ENCODE data around the gene CLEC4G.
"Not testable (repeated sequence)": the region's sequence is repeated elsewhere in the genome, so short reads cannot be mapped to it uniquely, and the experiment has no call there.

The CLEC4G gene

DNA sequence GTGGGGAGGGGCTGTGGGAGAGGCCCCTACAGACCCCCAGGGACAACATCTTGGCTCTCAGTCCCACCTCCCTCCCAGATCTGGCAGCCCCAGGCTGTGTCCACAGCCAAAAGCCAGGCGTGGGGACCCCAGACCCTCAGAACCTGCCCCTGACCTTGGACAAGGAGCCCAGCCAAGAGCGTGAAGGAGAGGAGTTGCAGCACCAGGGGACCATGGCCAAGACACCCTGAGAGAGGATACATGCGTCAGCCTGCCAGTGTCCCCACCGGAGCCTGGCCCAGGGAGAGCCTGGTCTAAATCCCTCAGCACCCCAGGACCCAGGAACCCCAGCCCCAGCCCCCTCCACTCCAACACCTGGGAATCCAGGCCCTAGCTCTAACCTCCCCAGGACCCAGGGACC lies 14.4 kb upstream of the CLEC4G start:
- DNase-seq = not testable (repeated sequence)

DNA sequence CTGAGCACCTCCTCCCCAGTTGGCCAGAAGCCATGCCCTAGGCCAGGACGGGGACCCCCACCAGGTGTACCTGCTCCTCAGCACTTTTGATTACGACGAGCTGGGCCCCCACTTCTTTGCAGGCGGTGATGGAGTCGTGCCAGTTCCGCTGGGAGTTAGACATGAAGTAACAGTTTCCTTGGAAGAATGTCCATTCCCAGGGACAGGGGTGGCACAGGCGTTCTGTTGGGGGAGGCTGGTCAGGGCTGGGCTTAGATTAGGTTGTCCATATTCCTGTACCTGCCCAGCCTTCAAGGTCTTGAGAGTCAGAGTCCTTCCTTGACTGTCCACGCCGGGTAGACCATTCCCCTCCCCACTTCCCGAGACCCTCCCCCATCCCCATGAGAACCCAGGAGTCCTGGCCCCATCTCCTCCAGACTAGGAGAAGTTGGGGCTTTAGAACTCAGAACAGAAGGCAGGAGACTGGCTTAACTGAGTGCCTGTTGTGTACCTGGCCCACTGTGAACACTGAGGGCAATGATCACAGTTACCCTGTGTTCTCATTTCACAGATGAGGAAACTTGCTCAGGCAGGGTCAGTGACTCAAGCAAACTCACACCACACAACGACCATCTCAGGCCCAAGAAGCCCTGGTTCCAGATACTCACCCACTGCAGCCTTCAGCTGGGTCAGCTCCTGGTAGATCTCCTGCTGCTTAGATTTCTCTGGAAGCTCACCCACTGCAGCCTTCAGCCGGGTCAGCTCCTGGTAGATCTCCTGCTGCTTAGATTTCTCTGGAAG lies 13.2 kb upstream of the CLEC4G start:
- DNase-seq = no peak

DNA sequence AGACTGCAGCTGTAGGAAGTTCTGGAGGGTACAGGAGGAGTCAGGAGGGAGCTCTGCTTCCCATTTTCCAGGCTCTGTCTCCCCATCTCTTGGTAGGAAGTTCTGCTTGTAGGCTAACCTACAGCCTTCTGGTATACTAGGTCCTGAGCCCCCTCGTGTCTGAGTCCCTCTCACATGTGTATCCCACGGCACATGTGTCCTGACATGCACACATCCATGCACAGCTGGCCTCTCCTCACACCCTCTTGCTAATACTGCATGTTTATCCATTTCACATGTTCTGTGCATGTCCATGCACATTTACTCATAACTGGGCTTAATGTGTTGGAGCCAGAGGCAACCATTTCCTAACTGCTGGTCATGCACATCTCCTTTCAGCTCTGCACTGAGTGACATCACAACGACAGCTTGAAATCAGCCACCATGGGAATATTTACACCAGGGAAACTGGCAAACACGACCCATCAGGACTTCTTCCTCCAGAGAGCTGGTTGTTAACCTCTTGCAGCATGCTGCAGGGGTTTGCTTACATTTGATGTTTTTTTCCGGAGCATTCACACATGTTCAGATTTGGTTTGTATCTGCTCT lies 12.4 kb upstream of the CLEC4G start:
- DNase-seq = no peak

DNA sequence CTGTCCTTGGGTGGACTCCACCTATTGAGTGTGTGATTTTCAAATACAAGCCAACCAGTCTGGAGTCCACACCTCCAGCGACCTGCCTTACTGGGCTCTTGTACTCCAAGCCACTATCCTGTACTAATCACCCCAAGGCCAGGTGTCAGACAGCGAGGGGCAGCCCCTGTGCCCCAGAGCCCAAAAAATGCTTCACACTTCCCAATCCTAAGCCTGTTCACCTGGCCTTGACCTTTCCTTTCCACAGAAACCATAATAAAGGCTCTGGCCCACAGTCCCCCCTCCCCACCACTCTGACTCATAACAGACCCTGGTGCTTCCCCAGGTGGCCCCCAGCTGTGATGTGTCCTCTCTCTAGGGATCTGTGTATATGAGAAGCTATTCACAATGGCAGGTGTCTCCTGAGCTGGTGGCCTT lies 11.5 kb upstream of the CLEC4G start:
- no peak for DNase-seq

DNA sequence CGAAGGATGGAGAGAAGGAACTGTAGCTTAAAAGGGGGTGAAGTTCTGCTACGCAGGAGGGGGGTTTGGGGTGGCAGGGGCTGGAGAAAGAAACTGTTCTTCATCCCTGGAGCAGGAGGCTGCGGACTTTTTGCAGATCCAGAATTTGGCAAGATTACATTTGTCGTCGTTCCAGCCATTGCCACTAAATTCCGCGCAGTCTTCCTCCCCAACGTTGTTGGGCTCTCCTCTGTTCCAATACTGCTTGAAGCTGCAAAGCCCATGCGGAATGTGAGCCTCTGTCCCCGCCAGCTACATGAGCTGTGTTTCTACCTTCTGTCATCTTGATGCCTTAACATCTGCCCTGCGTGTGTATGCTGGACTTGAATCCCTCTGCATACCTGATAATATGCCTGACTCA lies 11.1 kb upstream of the CLEC4G start:
- DNase-seq = no peak

DNA sequence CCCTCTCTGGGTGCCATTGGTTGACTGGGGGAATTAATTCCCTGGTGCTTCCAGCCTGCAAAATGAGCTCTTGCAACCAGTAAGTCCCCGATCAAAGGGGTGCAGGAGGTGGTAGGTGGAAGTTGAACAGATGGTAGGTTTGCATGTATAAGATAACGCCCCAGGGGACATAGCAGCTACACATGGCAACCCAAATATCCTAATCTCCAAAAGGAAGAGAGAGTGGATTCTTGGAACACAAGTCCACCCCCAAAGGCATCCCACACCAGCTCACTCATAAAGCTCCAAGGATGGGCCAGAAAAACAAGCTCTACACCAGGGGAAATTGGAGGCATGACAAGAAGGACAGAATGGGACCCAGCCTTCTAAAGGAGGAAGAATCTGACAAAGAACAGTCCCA lies 10.7 kb upstream of the CLEC4G start:
- DNase-seq = no peak

DNA sequence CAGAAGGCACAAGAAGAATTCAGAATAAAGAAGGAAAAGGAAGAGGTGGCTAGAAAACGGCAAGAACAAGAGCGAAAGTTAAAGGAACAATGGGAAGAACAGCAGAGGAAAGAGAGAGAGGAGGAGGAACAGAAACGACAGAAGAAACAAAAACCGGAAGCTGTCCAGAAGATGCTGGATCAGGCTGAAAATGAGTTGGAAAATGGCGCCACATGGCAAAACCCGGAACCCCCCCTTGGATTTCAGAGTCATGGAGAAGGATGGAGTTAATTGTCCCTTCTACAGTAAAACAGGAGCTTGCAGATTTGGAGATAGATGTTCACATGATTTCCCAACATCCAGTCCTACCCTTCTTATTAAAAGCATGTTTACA lies 8.8 kb upstream of the CLEC4G start:
- DNase-seq = no peak

DNA sequence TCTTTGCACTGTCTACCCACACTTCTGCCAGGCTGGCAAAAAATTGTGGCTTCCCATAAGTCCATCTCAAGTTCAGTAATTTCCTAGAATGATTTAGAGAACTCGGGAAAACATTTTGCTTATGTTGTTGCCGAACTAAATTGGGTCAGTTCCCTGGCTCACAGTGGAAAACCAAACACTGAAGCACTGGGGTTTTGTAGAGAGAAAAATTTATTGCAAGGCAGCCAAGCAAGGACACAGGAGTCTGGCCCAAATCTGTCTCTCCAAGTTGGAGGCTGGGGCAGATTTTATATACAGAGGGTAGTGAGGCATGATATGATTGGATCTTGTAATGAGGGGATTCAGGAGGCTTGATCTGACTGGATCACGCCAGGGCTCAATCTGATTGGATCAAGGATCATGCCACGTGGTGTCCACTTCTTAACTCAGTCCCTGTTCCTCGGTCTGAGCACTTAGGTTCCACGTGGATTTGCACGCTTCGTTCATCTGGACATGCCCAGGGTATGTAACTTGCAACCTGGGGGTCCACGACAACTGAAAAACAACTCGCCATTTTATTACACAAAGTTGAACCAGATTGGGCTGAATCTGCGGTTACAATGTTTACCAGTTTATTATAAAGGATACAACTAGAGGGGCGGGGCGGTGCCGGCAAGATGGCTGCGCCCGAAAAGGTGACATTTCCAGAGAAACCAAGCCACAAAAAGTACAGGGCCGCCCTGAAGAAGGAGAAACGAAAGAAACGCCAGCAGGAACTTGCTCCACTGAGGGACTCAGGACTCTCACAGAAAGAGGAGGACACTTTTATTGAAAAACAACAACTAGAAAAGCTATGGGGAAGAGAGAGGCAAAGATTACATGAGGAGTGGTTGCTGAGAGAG lies 8.1 kb upstream of the CLEC4G start:
- DNase-seq = no peak

DNA sequence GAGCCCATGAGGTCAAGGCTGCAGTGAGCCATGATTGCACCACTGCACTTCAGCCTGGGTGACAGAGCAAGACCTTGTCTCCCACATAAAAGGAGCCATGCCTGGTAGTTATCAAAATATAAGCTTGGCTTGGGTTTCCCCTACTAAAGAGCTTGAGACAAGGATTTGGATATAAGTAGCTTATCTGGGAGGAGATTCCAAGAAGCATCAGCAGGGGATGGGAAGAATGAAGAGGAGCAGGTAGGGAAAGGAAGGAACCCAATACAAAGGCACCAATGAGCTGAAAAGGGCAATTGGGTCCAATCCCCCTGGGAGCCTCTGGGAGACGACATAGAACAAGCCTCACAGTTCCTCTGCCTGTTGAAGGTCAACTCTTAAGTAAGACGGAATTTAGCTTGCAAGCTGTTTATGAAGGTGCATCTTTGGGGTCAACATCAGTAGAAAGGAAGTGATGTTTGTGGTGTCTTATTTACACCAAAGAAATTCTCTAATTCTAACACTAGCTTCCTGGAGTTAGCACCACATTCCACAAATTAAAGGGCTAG lies 7.4 kb upstream of the CLEC4G start:
- DNase-seq = no peak

DNA sequence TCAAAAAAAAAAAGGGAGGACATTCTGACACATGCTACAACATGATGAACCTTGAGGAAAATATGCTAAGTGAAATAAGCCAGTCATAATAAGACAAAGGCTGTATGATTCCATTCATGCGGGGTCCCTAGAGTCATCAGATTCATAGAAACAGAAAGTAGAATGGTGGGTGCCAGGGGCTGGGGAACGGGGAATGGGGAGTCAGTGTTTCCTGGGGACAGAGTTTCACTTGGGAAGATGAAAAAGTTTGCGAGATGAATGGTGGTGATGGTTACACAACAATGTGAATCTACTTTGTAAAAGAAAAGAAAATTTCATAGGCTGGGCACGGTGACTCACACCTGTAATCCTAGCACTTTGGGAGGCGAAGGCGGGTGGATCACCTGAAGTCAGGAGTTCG lies 6.1 kb upstream of the CLEC4G start:
- DNase-seq = no peak

DNA sequence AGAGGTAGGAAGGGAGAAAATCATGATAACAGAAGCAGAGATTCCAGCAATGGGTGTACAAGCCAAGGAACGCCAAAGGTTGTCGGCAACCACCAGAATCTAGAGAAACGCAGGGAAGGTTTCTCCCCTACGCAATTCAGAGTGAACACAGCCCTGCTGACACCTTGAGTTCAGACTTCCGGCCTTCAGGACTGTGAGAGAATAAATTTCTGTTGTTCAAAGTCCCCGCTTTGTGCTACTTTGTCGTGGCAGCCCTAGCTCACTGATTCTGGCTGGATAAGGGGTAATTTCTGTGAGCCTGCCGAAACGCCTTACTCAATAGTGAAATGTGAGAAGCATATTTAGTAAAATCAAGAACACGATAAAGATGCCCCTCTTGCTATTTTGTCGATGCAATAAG lies 5.3 kb upstream of the CLEC4G start:
- no peak for DNase-seq

DNA sequence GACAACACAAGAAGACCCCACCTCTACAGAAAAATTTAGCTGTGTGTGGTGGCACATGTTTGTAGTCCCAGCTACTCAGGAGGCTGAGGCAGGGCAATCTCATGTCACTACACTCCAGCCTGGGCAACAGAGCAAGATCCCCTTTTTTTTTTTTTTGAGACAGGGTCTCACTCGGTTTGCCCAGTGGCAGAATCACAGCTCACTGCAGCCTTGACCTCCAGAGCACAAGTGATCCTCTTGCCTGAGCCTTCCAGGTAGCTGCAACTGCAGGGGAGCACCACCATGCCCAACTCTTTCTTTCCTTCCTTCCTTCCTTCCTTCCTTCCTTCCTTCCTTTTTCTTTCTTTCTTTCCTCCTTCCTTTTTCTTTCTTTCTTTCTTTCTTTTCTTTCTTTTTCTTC lies 4.2 kb upstream of the CLEC4G start:
- DNase-seq = no peak

DNA sequence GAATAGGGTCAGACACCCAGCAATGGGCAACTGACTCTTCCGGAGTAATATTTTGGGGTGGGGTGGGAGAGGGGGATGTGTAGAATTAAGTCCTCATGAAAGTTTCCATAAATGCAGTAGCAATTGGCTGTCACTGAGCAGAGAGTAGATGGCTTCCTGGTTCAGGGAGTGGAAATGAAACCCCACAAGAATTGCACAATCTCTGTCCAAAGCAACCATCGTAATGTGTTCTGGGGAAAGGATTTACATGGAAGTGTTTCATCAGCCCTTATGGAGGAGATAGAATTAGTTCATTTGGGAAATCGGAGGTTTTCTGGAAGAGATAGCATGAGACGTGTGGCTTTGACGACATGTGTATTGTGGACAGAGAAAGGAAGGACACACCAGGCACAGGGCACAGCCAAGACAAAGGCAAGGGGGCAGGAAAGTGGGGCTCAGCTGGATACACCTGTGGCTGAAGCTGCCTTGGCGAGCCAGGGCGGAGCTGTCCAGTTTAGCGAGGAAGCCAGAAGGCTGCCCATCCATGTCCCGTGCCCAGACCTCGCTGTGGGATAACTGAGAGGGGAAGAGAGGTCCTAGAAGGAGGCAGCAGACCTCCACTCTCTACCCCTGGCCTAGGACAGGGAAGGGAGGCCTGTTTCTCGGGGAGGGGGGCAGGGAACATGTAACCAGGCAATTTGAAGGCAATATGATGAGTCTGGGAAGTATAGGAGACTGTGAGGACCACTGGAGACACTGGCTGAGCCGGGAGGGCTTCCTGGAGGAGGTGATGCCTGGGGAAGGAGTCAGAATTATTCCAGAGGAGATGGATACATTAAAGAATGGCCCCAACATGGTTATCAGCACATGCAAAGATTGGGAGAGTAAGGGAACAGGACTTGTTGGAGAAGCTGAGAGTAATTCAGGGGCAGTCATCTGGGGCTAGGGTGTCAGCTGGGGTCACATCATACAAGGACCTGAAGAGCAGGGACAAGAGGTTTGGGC lies 2.6 kb upstream of the CLEC4G start:
- no peak for DNase-seq

DNA sequence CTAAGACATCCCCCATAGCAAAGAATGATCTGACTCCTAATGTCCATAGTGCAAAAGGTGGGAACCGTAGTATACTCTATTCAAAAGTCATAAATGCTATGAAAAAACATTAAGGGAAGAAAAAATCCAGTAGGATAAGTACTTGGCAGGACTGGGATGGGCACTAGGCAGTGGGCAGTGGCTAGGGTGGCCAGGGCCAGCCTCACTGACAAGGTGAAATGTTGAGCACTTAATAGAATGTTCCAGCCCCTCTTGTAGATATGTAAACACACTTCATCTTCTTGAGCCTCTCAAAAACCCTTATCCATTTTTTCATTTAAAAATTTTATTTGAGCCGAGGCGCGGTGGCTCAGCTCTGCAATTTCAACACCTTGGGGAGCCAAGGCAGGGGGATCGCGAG lies 1.5 kb upstream of the CLEC4G start:
- DNase-seq = no peak

DNA sequence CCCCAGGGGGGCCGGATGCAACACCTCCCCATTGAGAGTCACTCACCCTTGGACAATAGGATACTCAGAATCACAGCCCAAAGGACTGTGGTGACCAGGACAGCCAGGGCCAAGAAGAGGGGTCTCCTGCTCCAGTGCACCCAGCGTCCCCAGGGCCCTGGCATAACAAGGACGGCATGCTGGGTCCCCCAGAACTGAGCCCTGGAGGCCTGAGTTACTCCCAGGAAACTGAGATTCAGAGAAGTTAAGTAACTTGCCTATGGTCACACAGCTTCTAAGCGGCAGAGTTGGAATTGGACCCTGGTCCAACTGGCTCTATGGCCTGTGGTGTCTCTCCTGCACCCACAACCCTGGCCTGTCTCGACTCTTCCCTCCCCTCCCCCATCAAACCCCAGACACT lies 295 bp downstream of the CLEC4G start:
- DNase-seq = no peak

DNA sequence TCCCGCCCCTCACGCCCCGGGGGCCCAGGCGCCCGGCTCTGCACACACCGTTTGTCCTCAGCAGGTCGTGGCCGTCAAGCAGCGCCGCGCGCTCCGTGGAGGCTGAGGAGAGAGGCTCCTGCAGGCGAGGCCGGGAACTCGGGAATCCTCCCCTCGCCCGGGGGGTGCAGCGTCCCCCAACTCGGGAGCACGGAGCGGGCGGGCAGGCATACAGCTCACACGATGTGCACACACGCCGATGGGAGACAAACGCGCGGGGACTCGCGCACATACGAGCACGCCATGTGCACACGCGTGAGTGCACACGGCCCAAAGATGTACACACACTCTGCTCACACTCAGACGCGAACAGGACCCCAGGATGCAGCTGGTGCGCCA lies 703 bp downstream of the CLEC4G start:
- DNase-seq = no peak

DNA sequence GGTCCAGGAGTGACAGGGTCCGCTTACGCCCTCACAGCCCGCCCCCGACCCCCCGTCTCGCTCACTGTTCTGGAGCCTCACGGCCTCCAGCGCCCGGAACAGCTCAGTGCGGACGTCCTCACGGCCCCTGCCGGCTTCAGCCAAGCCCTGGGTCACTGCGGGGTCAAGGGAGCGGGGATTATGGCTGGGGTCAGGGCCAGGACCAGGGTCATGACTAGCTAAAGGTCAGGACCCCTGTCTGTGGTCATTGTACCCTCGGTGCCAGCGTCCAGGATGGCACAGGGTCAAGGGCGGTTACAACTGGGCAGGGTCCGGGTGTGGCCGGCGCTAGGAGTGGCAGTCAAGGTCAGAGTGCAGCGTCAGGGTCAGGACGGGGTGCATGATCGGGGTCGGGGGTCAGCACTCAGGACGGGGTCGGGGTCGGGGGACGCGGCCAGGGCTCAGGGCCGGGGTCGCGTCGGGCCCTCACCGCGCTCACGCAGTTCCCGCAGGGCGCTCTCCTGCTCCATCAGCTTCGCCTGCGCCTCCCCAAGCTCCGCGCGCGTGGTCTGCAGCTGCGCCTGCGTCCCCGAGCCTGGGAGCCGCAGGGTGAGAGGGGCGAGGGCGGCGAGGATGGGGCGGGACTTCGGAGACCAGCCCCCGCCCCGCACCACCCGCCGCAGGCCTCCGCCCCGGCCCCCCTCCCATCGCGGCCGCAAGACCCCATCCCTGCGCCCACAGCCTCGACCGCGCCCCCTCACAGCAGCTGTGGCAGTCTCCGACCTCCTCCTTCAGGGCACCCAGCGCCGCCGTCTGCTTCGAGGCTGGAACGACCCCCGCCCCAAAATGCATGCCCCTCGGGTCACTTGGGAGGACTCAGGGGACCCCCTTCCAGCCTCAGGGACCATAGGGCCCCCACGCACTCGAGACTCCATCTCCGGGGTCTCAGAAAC lies 1.4 kb downstream of the CLEC4G start:
- no peak for DNase-seq

DNA sequence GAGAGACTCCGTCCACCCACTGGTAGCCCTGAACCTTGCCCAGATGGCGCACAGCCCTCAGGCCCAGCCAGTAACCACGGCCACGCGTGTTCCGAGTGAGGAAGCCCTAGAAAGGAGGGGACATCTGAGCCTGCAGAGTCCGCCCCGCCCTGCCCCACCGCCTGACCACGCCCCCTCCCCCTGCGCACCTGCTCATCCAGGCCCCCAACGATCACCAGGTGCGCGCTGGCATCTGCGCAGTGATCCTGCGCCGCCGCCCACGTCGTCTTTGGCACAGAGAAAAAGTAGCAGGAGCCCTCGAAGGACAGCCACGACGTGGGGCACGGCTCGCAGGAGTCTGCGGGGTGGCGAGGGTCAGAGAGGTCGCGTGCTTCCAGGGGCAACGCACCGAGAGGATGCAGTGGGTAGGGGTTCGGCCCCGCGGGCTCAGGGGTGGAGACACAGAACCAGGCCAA lies 2.1 kb downstream of the CLEC4G start:
- DNase-seq = no peak

DNA sequence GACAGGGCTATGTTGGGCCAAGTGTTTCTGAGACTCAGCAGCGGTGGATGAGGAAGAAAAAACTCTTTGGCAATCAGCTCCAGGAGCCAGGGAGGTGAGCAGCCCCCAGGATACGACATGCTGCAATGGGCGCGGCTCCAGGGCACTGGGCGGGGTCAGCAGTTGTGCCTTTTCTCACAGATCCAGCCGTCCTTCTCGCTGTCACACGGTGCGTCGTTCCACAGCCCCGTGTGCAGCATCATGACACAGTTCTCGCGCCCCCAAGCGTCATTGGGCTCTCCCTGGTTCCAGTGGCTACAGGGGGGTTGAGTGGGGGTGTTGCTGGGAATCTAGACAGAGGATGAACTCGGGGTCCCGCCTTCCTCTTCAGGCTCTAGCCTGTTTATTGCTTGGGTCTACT lies 2.7 kb downstream of the CLEC4G start:
- no peak for DNase-seq

DNA sequence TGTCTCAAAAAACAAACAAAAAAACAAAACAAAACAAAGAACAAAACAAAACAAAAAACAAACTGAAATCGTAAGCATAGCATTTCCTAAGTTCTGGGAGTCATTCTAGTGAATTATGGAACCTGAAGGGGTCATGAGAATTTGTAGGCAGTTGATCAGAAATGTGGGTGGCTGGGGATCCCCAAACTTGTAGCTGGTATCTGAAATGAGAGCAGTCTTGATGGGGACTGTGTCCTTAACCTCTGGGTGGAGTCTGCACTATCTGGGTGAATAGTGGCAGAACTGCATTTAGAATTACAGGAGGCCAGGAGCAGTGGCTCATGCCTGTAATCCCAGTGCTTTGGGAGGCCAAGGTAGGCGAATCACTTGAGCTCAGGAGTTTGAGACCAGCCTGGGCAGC lies 6.1 kb downstream of the CLEC4G start:
- no peak for DNase-seq

DNA sequence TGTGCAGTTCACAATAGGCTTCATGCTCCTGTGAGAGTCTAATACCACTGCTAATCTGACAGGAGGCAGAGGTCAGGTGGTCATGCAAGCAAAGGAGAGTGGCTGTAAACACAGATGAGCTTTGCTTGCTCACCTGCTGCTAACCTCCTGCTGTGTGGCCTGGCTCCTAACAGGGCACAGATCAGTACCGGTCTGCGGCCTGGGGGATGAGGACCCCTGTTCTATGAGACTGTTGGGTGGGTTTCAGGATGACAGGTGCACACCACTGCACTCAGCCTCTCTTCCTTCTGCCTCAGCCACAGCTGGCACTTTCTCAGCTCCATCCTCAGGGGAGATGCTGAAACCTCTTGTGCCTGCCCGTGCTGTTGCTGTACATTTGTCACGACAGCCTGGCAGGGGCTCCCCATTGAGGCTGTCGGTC lies 9.7 kb downstream of the CLEC4G start:
- no peak for DNase-seq
